ENCODE data around the gene EREG.
A peak's percentile ranks its signal among the peaks of the same experiment; 100 is the strongest.

The EREG gene

GRCh38 chr4:74400395-74400794 lies 35.5 kb downstream of the EREG start:
- H3K36me3 ChIP-seq, result no peaks in the 10 kb centered on the region
- H3K9ac ChIP-seq, result no peak overlapping the region
- H3K27ac ChIP-seq, result no peak overlapping the region
- H3K4me1 ChIP-seq, result peaks cover 9% of the 10 kb centered on the region
- no peaks in the 10 kb centered on the region for H4K20me1 ChIP-seq
- peaks cover 11% of the 10 kb centered on the region; the same call in 1 of the 2 replicates for H3K9me3 ChIP-seq
- no peak overlapping the region for H3K4me2 ChIP-seq
- no peak overlapping the region for H3K4me3 ChIP-seq
- TF ChIP-seq Cebpa-rat (IDR thresholded peaks at IDR 0.05), result no peak
- H3K27me3 ChIP-seq, result no peaks in the 10 kb centered on the region

GRCh38 chr4:74402692-74403456 lies 37.9 kb downstream of the EREG start:
- H3K27ac ChIP-seq, result no peak overlapping the region
- no peaks in the 10 kb centered on the region for H3K36me3 ChIP-seq
- H3K9ac ChIP-seq, result no peak overlapping the region
- H3K27me3 ChIP-seq, result no peaks in the 10 kb centered on the region
- H3K4me1 ChIP-seq, result peaks cover 6% of the 10 kb centered on the region
- H3K4me3 ChIP-seq, result no peak overlapping the region
- peak overlapping the region; percentile 37; the same call in 1 of the 2 replicates for H3K4me2 ChIP-seq
- peaks cover 11% of the 10 kb centered on the region; the same call in 1 of the 2 replicates for H3K9me3 ChIP-seq
- no peaks in the 10 kb centered on the region for H4K20me1 ChIP-seq
- TF ChIP-seq Cebpa-rat (IDR thresholded peaks at IDR 0.05), result no peak

- Histone ChIP-seq H3K9ac (no peak overlapping the region), H3K27ac (no peak overlapping the region), H4K20me1 (no peaks in the 10 kb centered on the region), H3K4me3 (no peak overlapping the region), H3K4me2 (no peak overlapping the region), H3K36me3 (no peaks in the 10 kb centered on the region), H3K9me3 (no peaks in the 10 kb centered on the region), H3K4me1 (peaks cover under 1% of the 10 kb centered on the region; the same call in 1 of the 2 replicates), H3K27me3 (no peaks in the 10 kb centered on the region)
- no peak for TF ChIP-seq Cebpa-rat (IDR thresholded peaks at IDR 0.05)
Observed at GRCh38 chr4:74407891-74408290, 42.9 kb downstream of the EREG start.

DNA sequence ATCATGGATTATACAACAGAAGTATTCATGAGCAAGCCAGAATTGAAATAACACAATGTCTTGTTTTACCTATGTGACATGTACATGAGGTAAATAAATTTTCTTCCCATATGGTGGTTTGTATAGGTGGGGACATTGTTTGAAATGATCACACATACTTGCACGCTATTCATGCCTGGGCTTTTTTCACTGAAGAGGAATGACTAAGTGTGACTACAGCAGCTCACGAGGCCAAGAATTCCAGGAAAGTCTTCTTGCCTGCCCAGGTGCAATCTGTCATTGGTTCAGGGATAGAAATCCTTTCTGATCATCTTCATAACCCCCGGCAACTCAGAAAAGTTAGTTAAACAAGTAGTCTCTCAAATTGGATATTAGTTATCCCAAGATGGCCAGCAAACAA lies 43.7 kb downstream of the EREG start:
- no peaks in the 10 kb centered on the region for H3K36me3 ChIP-seq
- H3K9me3 ChIP-seq, result no peaks in the 10 kb centered on the region
- H3K27ac ChIP-seq, result no peak overlapping the region
- H3K4me1 ChIP-seq, result no peaks in the 10 kb centered on the region
- no peak overlapping the region for H3K9ac ChIP-seq
- H3K4me3 ChIP-seq, result no peak overlapping the region
- no peaks in the 10 kb centered on the region for H3K27me3 ChIP-seq
- no peak overlapping the region for H3K4me2 ChIP-seq
- TF ChIP-seq Cebpa-rat (IDR thresholded peaks at IDR 0.05), result no peak
- H4K20me1 ChIP-seq, result no peaks in the 10 kb centered on the region

GRCh38 chr4:74410272-74410671 lies 45.3 kb downstream of the EREG start:
- no peak for TF ChIP-seq Cebpa-rat (IDR thresholded peaks at IDR 0.05)
- H3K4me2 ChIP-seq, result no peak overlapping the region

GRCh38 chr4:74412225-74412624 lies 47.3 kb downstream of the EREG start:
- Histone ChIP-seq H3K4me1 (no peaks in the 10 kb centered on the region), H3K4me2 (no peak overlapping the region), H4K20me1 (no peaks in the 10 kb centered on the region), H3K27ac (no peak overlapping the region), H3K9me3 (no peaks in the 10 kb centered on the region), H3K36me3 (no peaks in the 10 kb centered on the region), H3K9ac (no peak overlapping the region), H3K27me3 (no peaks in the 10 kb centered on the region), H3K4me3 (no peak overlapping the region)
- no peak for TF ChIP-seq Cebpa-rat (IDR thresholded peaks at IDR 0.05)

More at GRCh38 chr4:74410272-74410671, 45.3 kb downstream of the EREG start:
- Histone ChIP-seq H3K36me3 (no peaks in the 10 kb centered on the region), H3K4me1 (no peaks in the 10 kb centered on the region), H3K27me3 (no peaks in the 10 kb centered on the region), H3K27ac (no peak overlapping the region), H3K4me3 (no peak overlapping the region), H3K9me3 (no peaks in the 10 kb centered on the region), H3K9ac (no peak overlapping the region), H4K20me1 (no peaks in the 10 kb centered on the region)

GRCh38 chr4:74413265-74413664 lies 48.3 kb downstream of the EREG start:
- H3K36me3 ChIP-seq, result no peaks in the 10 kb centered on the region
- no peaks in the 10 kb centered on the region for H3K4me1 ChIP-seq

DNA sequence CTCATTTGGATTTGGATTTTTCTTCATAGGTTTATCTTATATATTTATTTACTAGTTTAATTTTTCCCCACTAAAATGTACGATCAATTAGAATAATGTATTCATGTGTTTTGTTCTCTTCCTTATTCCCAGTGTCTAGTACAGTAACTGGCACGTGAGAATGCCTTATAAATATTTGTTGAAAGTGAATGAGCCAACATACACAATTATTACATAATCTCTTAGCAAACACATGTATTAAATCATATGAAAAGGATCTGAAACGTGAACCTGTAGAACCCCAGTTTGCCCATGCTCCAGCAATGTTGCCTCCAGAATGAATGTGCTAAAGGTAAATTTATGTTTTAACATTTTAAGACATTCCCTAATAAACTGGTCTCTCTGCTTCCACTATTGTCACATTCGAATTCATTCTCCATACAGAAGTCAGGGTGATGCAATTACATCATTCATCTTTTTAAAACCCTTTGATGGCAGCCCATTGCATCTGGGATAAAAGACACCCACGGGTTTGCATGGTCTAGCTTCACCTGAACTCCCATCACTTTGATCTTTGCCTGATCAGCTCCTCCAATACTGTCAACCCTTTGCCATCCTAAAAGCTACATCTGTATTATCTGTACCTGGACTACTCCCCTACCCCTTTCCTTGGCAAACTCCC lies 49.3 kb downstream of the EREG start:
- no peak overlapping the region for H3K4me2 ChIP-seq
- no peaks in the 10 kb centered on the region for H3K9me3 ChIP-seq
- H3K9ac ChIP-seq, result no peak overlapping the region
- H3K36me3 ChIP-seq, result no peaks in the 10 kb centered on the region
- H3K27me3 ChIP-seq, result no peaks in the 10 kb centered on the region
- no peaks in the 10 kb centered on the region for H4K20me1 ChIP-seq
- H3K27ac ChIP-seq, result no peak overlapping the region
- no peak overlapping the region for H3K4me3 ChIP-seq
- TF ChIP-seq Cebpa-rat (IDR thresholded peaks at IDR 0.05), result no peak
- no peaks in the 10 kb centered on the region for H3K4me1 ChIP-seq

More at GRCh38 chr4:74413265-74413664, 48.3 kb downstream of the EREG start:
- no peak overlapping the region for H3K4me3 ChIP-seq
- H3K9me3 ChIP-seq, result no peaks in the 10 kb centered on the region
- H3K4me2 ChIP-seq, result no peak overlapping the region
- TF ChIP-seq Cebpa-rat (IDR thresholded peaks at IDR 0.05), result no peak
- H3K27me3 ChIP-seq, result no peaks in the 10 kb centered on the region
- H3K27ac ChIP-seq, result no peak overlapping the region
- no peaks in the 10 kb centered on the region for H4K20me1 ChIP-seq
- H3K9ac ChIP-seq, result no peak overlapping the region

GRCh38 chr4:74415602-74416300 lies 50.8 kb downstream of the EREG start:
- no peaks in the 10 kb centered on the region for H3K36me3 ChIP-seq
- no peak overlapping the region for H3K4me3 ChIP-seq
- no peak overlapping the region for H3K9ac ChIP-seq
- H3K4me2 ChIP-seq, result no peak overlapping the region
- H3K9me3 ChIP-seq, result no peaks in the 10 kb centered on the region
- no peak for TF ChIP-seq Cebpa-rat (IDR thresholded peaks at IDR 0.05)
- H4K20me1 ChIP-seq, result no peaks in the 10 kb centered on the region
- no peaks in the 10 kb centered on the region for H3K27me3 ChIP-seq
- H3K27ac ChIP-seq, result no peak overlapping the region
- no peaks in the 10 kb centered on the region for H3K4me1 ChIP-seq
